D721Med (cell line): ENCODE measurements around the gene DLG4.
"Not testable (repeated sequence)": the region's sequence is repeated elsewhere in the genome, so short reads cannot be mapped to it uniquely, and the experiment has no call there.

ENCODE experiments used
- DNase-seq: peaks from one replicate; pipeline ENCODE4 v3.0.0; 2011; ENCODE audit warnings: low spot score; ENCODE audit not compliant: insufficient read length
- FAIRE-seq: peaks from 2 replicates; lab custom pipeline; 2011; peaks lifted over from hg19 to GRCh38; lab: Jason Lieb, UNC
- TF ChIP-seq, protein P1 (sequence below): IDR thresholded peaks from 2 replicates; pipeline ENCODE4 v1.5.1; 2012; ENCODE audit warnings: mild to moderate bottlenecking, control low read depth; ENCODE audit not compliant: insufficient read depth; ENCODE audit errors: missing control alignments

DLG4 gene

GRCh38 chr17:7246779-7247178 lies 27.1 kb upstream of the DLG4 start:
- FAIRE-seq (no peak), DNase-seq (no peak)
- TF ChIP-seq, protein P1, sequence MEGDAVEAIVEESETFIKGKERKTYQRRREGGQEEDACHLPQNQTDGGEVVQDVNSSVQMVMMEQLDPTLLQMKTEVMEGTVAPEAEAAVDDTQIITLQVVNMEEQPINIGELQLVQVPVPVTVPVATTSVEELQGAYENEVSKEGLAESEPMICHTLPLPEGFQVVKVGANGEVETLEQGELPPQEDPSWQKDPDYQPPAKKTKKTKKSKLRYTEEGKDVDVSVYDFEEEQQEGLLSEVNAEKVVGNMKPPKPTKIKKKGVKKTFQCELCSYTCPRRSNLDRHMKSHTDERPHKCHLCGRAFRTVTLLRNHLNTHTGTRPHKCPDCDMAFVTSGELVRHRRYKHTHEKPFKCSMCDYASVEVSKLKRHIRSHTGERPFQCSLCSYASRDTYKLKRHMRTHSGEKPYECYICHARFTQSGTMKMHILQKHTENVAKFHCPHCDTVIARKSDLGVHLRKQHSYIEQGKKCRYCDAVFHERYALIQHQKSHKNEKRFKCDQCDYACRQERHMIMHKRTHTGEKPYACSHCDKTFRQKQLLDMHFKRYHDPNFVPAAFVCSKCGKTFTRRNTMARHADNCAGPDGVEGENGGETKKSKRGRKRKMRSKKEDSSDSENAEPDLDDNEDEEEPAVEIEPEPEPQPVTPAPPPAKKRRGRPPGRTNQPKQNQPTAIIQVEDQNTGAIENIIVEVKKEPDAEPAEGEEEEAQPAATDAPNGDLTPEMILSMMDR = no peak

DNA sequence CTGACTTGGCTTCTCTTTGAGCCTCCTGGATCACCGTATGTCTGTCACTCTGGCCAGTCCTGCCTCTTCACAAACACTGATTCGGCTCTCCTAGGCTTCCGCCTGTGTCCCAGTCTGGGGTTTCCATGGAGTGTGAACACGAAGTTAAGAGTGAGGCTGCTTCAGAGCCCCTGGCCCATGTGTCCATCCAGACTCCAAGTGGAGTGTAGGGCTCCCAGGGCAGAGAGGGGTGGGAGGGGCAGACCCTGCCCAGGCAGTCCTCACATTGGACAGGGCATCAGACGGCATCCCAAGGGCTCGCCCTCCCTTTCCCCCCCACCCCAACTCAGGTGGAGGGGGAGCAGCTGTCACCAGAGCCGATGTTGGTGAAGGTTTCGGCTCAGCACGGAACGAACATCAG lies 24.2 kb upstream of the DLG4 start:
- FAIRE-seq, DNase-seq: not testable (repeated sequence)

- TF ChIP-seq, protein P1 = no peak
- no peak for DNase-seq
- no peak for FAIRE-seq
Measured at GRCh38 chr17:7243453-7243729, 23.8 kb upstream of the DLG4 start.

GRCh38 chr17:7242717-7243452 lies 23.2 kb upstream of the DLG4 start:
- FAIRE-seq (no peak), DNase-seq (peak; percentile 90)
- TF ChIP-seq, protein P1 = no peak

DNA sequence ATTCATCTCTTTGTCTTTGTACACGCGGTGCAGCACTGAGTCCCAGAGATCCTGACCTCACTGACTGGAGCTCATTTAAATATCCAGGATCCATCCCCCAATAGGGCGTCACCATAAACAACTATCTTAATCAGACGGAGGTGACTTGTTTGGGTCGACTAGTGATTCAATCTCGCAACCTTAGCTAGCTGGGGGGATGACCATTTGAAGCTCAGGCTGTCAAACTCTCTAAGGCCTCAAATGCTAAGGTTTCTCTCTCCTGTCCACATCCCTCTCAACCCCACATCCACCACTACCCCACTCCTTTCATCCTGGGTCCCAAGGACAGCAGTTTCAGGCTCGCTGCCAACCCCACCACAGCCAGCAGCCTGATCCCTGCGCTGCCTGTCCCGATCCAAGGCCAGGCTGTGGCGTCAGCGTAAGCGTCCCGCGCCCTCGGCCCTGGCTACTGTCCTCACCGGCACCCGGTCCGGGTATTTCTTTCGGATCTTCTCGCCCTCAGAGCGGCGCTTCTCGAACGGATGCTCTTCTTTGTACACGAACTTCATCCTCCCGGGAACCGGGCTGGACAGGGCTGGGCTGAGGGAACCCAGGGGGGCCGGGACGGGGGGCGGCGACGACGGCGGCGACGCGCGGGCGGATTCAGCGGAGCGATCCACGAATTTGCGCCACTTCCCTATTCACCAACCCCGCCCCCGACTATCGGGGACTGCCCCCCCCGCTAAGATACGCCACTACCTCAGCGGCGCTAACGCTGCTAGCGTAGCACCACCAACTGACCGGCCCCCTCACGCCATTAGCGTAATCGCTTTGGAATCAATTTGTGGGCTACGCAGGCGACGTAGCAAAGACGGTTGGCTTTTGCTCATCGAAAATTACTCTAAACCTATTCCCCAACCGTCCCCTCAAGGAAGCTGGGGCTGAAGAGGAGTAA lies 22.4 kb upstream of the DLG4 start, which contains the start of gene GABARAP:
TSS of gene GABARAP (minus strand) at position 667 of the 934 bp plus-strand sequence. CDS start at position 548, 119 bp downstream.
- DNase-seq = no peak
- FAIRE-seq = no peak
- TF ChIP-seq, protein P1 = no peak

DNA sequence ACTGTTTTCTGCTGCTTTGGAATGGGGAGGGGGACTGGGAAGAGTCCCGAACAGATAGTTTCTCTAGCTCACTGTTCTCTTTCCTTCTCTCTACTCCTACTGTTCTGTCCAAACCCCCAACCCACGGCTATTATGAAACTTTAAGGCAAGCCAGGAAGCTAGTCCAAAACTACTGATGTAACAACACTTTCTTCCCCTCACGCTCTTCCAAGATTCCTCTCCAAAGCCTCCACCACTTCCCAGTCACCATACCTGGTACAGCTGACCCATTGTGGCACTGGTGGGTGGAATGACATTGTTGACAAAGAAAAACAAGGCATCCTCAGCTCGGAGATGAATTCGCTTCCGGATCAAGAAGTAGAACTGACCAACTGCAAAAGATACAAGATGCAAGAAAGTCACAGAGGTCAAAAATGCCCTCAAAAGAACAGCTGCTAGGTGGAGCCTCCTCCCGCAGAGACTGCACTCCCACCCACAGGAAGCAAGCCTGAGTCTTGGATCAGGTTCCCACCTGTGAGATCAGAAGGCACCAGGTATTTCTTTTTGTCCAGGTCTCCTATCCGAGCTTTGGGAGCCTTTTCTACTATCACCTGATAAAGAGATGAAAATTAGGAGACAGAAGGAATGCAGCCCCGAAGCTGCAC lies 21.6 kb upstream of the DLG4 start:
- TF ChIP-seq, protein P1 = no peak
- FAIRE-seq = no peak
- DNase-seq = no peak

DNA sequence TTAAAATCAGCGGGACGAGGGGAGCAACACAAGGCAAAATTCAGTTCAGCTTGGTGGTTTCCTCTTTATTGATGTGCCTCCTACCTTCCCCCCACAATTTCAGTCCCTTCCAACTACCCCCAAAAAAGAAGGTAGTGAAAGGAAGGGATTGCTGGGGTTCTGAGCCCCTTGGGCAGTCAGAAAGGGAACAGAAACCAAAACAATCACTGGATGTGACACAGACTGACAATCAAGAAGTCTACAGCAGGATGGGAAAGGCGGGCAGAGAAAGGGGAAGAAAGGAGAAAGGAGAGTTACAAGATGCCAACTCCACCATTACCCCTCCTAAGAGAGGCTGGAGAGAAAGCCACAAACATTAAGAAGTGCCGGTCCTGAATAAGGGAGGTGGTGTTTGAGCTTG lies 20.7 kb upstream of the DLG4 start:
- DNase-seq (no peak), FAIRE-seq (no peak)
- TF ChIP-seq, protein P1 = no peak
